ENCODE data around the gene ZBTB21. TPM values are rescaled to one million over a fixed set of nuclear protein-coding genes. Genes with fewer than 3 reads are reported as not detected.

Gene ZBTB21
- total RNA-seq (2021; ENCODE audit: unreplicated experiment): 17.9 TPM
- polyA plus RNA-seq (2012; ENCODE audit: insufficient read length): 5.7 TPM
- Bru-seq, nascent RNA: percentile 75 among the genes with signal in this experiment
- percentile 90 among the genes with signal in this experiment for BruChase-seq, experiment 1, labeled RNA remaining after a 2-hour chase
- percentile 75 among the genes with signal in this experiment for BruChase-seq, experiment 2, labeled RNA remaining after a 6-hour chase
- long read RNA-seq, full-length matches to known transcripts: 2 of 9 reads
- long read RNA-seq, partial matches to known transcripts: 0 of 9 reads
- long read RNA-seq, other reads (novel, unspliced or antisense): 7 of 9 reads

GRCh38 chr21:42009831-42010506, at the start of gene ZBTB21:
TSS of gene ZBTB21 (minus strand) at chr21:42010360. CDS start at chr21:41994095, 16,265 bp downstream.
- intact Hi-C loops (cut with micrococcal nuclease; ENCODE audit: unreplicated experiment): no loop called here

More at GRCh38 chr21:42009831-42010506, at the start of gene ZBTB21:
- ATAC-seq (peak; percentile 96), DNase-seq (ENCODE audit: low read depth, low spot score) (peak; percentile 87)
- Histone ChIP-seq H3K4me1 (ENCODE audit: control insufficient read depth, insufficient read depth, low read length) (no peaks in the 10 kb centered on the region; the same call in 1 of the 2 replicates), H3K9me3 (ENCODE audit: control insufficient read depth, insufficient read depth, low read depth, low read length) (no peaks in the 10 kb centered on the region), H3K27me3 (ENCODE audit: control insufficient read depth, insufficient read depth, low read length) (no peaks in the 10 kb centered on the region), H3K4me3 (ENCODE audit: low read depth in 2 of 2, low read length in 2 of 2) (peak within 1 kb of the TSS; percentile 65 to 69), H3K27ac (ENCODE audit: low read length) (peak within 1 kb of the TSS; percentile 83), H3K36me3 (ENCODE audit: control insufficient read depth, insufficient read depth, low read length) (no peaks in the 10 kb centered on the region; the same call in 1 of the 2 replicates)
- ChIA-PET POLR2A (interaction anchor here (0.6 to 0.7 kb wide), 4 partner anchors 13 to 82 kb away, joined by 3 to 9 read pairs (median 7); no protein-coding TSS in a partner anchor), CTCF (no interaction called here)
- in situ Hi-C loops (cut with HindIII; ENCODE audit: low pct_unique_long_range_greater_than_20kb, low sequenced_read_pairs): no loop called here
- BruUV-seq (replicated peaks): no TSS peak
- TF ChIP-seq TCF7L2 (IDR thresholded peaks at IDR 0.05; ENCODE audit: low read depth, low read length) (no peak), POLR2AphosphoS5 (IDR thresholded peaks at IDR 0.05; ENCODE audit: low read depth, low read length) (peak; percentile 75; the same call in 1 of the 2 replicates), CTCF (IDR thresholded peaks at IDR 0.05) (no peak), SIN3A (IDR thresholded peaks at IDR 0.05; ENCODE audit: borderline replicate concordance, insufficient read depth, low read depth, low read length) (no peak; the same call in 1 of the 2 replicates), REST (IDR thresholded peaks at IDR 0.05; ENCODE audit: insufficient read depth in 1 of 2, low read depth in 2 of 2, low read length in 1 of 2) (no peak)
